Measurements from ENCODE around the gene ATP10B. TPM values are rescaled to one million over a fixed set of nuclear protein-coding genes. Genes with fewer than 3 reads are reported as not detected.

The ATP10B gene
- total RNA-seq, 2 donors from 2014 or later = not detected

GRCh38 chr5:160602744-160603143, 249.3 kb downstream of the ATP10B start:
- H3K27ac Mint-ChIP-seq = no peak overlapping the region
- no peak for DNase-seq (ENCODE audit: low spot score in 2 of 2)
- H3K36me3 Mint-ChIP-seq = no peaks in the 10 kb centered on the region
- H3K9me3 Mint-ChIP-seq = no peaks in the 10 kb centered on the region
- ATAC-seq = no peak

DNA sequence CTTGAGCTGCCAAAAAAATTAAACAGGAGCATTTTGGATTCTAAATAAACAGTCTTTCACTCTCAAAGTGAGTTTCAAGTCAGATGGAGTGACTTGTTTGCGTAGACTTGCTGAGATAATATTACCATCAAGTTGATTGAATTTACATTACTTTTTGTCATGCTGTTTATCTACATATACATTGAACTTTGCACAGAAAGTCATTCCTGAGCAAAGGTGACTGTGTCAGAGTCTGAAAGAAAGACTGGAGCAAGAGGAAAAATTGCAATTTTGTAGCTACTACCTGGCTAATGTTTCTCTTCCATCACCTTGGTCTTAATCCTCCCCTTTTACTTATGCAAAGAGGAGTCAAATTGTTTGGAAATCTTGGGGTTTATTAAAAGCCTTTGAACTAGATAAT, 251.0 kb downstream of the ATP10B start:
- ATAC-seq (no peak), DNase-seq (ENCODE audit: low spot score in 2 of 2) (no peak)
- H3K36me3 Mint-ChIP-seq = no peaks in the 10 kb centered on the region
- no peak overlapping the region for H3K27ac Mint-ChIP-seq
- H3K9me3 Mint-ChIP-seq = no peaks in the 10 kb centered on the region

GRCh38 chr5:160573318-160573717, 278.7 kb downstream of the ATP10B start:
- H3K9me3 Mint-ChIP-seq = no peaks in the 10 kb centered on the region
- H3K36me3 Mint-ChIP-seq = no peaks in the 10 kb centered on the region
- no peak overlapping the region for H3K27ac Mint-ChIP-seq
- no peak for DNase-seq (ENCODE audit: low spot score in 2 of 2)
- no peak for ATAC-seq

- DNase-seq (ENCODE audit: low spot score in 2 of 2) = no peak
- Mint-ChIP-seq H3K36me3 (no peaks in the 10 kb centered on the region), H3K9me3 (no peaks in the 10 kb centered on the region), H3K27ac (no peak overlapping the region)
- ATAC-seq = no peak
Observed at GRCh38 chr5:160567031-160567705, 284.8 kb downstream of the ATP10B start.

DNA sequence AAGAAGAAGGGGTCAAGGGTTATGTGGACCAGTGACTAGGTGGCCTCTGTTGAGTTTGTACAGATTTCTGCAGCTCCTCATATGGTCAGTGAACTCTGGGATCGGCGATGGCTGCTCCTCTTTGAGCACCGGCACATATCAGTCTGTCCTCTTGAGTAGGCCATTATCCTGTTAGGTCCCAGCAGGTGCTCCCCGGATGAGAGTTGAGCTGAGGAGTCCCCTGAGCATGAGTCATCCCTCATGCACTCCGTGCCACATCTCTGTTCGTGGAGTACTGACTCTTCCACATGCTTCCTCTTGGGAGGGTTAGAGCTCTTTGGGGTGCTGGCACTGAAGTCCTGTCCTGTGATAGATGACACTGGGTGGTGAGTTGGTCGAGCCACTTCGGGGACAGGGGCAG, 286.6 kb downstream of the ATP10B start:
- no peaks in the 10 kb centered on the region for H3K36me3 Mint-ChIP-seq
- DNase-seq (ENCODE audit: low spot score in 2 of 2) (no peak), ATAC-seq (no peak)
- no peaks in the 10 kb centered on the region for H3K9me3 Mint-ChIP-seq
- H3K27ac Mint-ChIP-seq = no peak overlapping the region

GRCh38 chr5:160556846-160557245, 295.2 kb downstream of the ATP10B start:
- Mint-ChIP-seq H3K36me3 (no peaks in the 10 kb centered on the region), H3K27ac (peak overlapping the region in 1 of 2 donors; percentile 65), H3K9me3 (no peaks in the 10 kb centered on the region)
- DNase-seq (ENCODE audit: low spot score in 2 of 2) = no peak
- peak in 1 of 2 donors; percentile 43 for ATAC-seq

DNA sequence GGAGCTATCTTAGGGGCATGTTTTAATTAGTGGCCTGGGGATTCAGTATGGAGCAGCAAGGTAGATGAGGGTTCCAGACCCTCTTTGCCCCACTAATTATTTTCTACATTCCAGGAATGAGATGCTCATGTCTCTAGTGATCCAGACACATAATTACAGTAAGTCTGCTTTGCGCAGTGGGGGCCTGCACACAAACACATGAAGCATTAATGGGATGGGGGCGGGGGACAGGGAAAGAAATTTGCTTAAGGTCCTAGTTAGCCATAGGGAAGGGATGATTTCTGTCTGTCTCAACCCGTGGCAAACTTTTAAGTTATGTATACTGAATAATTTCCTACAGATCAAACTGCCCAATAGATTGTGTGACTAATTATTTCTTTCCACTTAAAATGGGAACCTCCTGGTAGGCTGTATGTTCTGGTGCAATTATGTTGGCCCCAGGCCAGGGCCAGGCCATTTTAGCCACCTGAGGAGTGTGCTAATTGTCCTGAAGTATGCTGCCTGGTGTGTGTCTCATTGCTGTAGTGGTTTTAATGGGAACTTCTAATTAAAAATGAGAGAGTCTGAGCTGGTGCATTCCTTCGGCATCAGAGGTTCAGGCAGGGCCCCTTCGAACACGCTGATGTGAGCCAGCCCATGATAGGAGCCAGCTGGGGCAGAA, 295.9 kb downstream of the ATP10B start:
- Mint-ChIP-seq H3K9me3 (no peaks in the 10 kb centered on the region), H3K27ac (no peak overlapping the region), H3K36me3 (no peaks in the 10 kb centered on the region)
- ATAC-seq (no peak), DNase-seq (ENCODE audit: low spot score in 2 of 2) (no peak)

GRCh38 chr5:160555581-160555970, 296.4 kb downstream of the ATP10B start:
- no peaks in the 10 kb centered on the region for H3K9me3 Mint-ChIP-seq
- DNase-seq (ENCODE audit: low spot score in 2 of 2) = no peak
- no peaks in the 10 kb centered on the region for H3K36me3 Mint-ChIP-seq
- ATAC-seq = no peak
- H3K27ac Mint-ChIP-seq = no peak overlapping the region

DNA sequence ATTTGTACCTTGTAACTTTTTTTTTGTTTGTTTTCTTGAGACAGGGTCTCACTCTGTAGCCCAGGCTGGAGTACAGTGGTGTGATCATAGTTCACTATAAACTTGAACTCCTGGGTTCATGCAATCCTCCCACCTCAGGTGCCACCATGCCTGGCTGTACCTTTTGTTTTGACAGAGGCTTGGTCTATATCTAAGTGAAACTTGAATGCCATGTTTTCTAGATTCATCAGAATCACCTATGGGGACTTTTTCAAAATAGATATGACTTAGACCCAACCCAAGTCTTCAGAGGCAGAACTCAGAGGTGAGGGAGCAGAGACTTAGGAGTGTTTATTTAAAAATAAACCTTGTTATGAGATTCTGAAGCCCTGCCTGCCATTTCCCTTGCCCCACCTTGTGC, 301.9 kb downstream of the ATP10B start:
- Mint-ChIP-seq H3K9me3 (peaks cover 5 to 8% of the 10 kb centered on the region in 2 donors), H3K36me3 (peaks cover 7 to 11% of the 10 kb centered on the region in 2 donors), H3K27ac (peak overlapping the region in 1 of 2 donors; percentile 56)
- peak in 1 of 2 donors; percentile 41 for ATAC-seq
- no peak for DNase-seq (ENCODE audit: low spot score in 2 of 2)

DNA sequence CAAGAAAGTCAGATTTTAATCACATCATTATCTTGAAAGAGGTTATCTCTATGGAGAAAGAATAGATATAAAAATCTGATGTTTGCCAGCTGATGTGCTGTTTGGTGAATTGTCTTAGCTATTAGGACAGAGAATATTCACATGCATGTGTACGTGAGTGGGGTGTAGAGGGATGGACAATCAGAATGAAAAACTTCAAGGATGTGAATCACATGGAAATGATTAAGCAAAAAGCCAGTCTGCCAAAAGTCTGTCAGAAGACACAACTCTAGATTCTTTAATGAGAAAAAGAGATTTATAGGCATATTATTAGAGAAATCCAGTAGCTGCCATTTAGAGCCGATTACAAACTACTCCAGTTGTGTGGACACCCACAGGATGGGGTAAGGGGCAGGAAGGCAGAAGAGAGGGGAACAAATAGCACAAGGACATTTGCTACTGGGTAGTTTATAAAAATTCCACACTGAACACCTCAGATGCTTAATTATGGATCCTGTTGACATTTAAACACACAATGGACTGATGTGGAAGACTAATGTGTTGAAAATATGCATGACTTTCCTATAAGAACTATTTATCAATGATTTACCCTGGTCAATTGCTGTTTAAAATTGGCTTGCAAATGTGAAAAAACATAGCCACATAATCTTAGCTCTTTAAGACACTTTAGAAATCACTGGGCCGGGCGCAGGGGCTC, 302.9 kb downstream of the ATP10B start:
- ATAC-seq = peak in 1 of 2 donors; percentile 17
- H3K27ac Mint-ChIP-seq = no peak overlapping the region
- peaks cover 7 to 11% of the 10 kb centered on the region in 2 donors for H3K36me3 Mint-ChIP-seq

DNA sequence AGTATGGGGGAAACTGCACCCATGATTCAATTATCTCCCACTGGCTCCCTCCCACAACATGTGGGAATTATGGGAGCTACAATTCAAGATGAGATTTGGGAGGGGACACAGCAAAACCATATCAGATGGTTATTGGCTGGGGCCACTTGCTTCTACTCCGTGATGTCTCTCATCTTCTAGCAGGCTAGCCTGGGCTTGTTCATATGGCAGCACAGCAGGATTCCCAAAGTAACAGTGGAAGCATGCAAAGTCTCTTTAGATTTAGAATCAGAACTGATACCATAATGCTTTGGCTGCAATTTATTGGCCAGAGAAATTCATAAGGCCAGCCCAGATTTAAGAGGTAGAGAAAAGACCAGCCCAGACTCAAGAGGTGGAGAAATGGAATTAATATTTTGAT, 304.1 kb downstream of the ATP10B start:
- no peak for DNase-seq (ENCODE audit: low spot score in 2 of 2)
- Mint-ChIP-seq H3K9me3 (peaks cover 5 to 8% of the 10 kb centered on the region in 2 donors), H3K36me3 (peaks cover 7 to 11% of the 10 kb centered on the region in 2 donors), H3K27ac (no peak overlapping the region)
- ATAC-seq = no peak

More for the DNA sequence above, 302.9 kb downstream of the ATP10B start:
- peaks cover 5 to 8% of the 10 kb centered on the region in 2 donors for H3K9me3 Mint-ChIP-seq
- DNase-seq (ENCODE audit: low spot score in 2 of 2) = no peak

DNA sequence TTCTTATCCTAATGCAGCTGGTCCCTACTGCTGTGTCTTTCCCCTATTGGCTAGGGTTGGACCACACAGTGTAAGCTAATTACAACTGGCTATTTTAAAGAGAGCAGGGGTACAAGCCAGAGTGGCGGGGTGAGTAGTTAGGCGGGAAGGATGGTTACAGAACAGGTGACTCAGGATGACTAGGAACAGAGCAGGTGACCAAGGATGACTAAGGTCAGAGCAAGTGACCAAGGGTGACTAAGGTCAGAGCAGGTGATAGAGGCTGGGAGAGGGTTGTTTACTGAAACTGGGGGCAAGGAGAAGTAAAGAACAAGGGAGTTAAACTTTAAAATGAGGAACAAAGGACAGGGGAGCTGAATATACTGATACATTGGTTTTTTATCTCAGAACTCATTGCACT, 304.9 kb downstream of the ATP10B start:
- H3K27ac Mint-ChIP-seq = no peak overlapping the region
- H3K9me3 Mint-ChIP-seq = peaks cover 5 to 8% of the 10 kb centered on the region in 2 donors
- H3K36me3 Mint-ChIP-seq = peaks cover 7 to 11% of the 10 kb centered on the region in 2 donors
- ATAC-seq (peak in 1 of 2 donors; percentile 43), DNase-seq (ENCODE audit: low spot score in 2 of 2) (no peak)

- Mint-ChIP-seq H3K27ac (peak overlapping the region in 1 of 2 donors; percentile 31), H3K9me3 (peaks cover 5 to 8% of the 10 kb centered on the region in 2 donors), H3K36me3 (peaks cover 7 to 11% of the 10 kb centered on the region in 2 donors)
- DNase-seq (ENCODE audit: low spot score in 2 of 2) (no peak), ATAC-seq (peak; percentile 63 to 88)
Observed at GRCh38 chr5:160545832-160546231, 306.2 kb downstream of the ATP10B start.

DNA sequence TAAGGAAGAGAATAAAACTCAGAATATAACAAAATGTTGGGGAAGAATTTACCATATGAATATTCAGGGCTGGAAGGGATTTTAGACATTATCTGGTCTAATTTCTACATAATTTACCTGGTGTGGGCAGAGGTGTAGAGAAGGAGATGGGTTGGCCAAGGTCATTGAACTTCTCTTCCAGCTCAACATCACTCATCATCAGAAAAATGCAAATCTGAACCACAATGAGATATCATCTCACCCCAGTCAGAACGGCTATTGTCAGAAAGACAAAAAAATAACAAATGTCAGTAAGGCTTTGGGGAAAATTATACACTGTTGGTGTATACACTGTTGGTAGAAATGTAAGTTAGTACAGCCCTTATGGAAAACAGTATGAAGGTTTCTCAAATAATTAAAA, 308.6 kb downstream of the ATP10B start:
- no peak for DNase-seq (ENCODE audit: low spot score in 2 of 2)
- H3K36me3 Mint-ChIP-seq = peaks cover 7 to 11% of the 10 kb centered on the region in 2 donors
- no peak overlapping the region for H3K27ac Mint-ChIP-seq
- no peak for ATAC-seq
- peaks cover 5 to 8% of the 10 kb centered on the region in 2 donors for H3K9me3 Mint-ChIP-seq

- Mint-ChIP-seq H3K36me3 (peaks cover 7 to 11% of the 10 kb centered on the region in 2 donors), H3K27ac (no peak overlapping the region), H3K9me3 (peaks cover 0 to 8% of the 10 kb centered on the region in 2 donors)
- no peak for DNase-seq (ENCODE audit: low spot score in 2 of 2)
- ATAC-seq = no peak
Observed at GRCh38 chr5:160542840-160543239, 309.2 kb downstream of the ATP10B start.

- peaks cover 7 to 11% of the 10 kb centered on the region in 2 donors for H3K36me3 Mint-ChIP-seq
- H3K27ac Mint-ChIP-seq = no peak overlapping the region
- no peak for ATAC-seq
- peaks cover 0 to 5% of the 10 kb centered on the region in 2 donors for H3K9me3 Mint-ChIP-seq
- no peak for DNase-seq (ENCODE audit: low spot score in 2 of 2)
Observed at GRCh38 chr5:160542281-160542680, 309.7 kb downstream of the ATP10B start.

DNA sequence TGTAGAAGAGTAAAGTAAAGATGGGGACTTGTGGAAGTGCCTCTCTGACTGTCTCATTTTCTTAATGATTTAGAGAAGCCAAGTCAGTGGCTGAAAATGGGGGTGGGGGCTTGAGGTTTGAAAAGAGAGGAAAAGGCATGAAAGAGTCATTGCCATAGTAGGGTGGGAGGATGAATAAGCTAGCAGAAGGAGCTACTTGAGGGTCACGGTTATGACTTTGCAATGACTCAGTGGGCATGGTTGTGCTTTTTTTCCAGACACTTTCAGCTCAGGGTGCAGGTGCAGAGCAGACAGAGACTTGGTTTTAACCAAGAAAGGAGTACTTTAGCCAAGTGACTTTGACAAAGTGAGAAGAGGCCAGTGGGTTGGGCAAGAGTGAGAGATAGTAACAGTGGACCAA, 312.6 kb downstream of the ATP10B start:
- no peaks in the 10 kb centered on the region for H3K36me3 Mint-ChIP-seq
- H3K9me3 Mint-ChIP-seq = no peaks in the 10 kb centered on the region
- no peak overlapping the region for H3K27ac Mint-ChIP-seq
- ATAC-seq = peak; percentile 96 to 97
- peak; percentile 55 to 63 for DNase-seq (ENCODE audit: low spot score in 2 of 2)
